Measurements from ENCODE around the gene BLNK. TPM values are rescaled to one million over a fixed set of nuclear protein-coding genes. Genes with fewer than 3 reads are reported as not detected.

The BLNK gene
- total RNA-seq, 1 donor from 2014 or later, result 7.1 TPM

DNA sequence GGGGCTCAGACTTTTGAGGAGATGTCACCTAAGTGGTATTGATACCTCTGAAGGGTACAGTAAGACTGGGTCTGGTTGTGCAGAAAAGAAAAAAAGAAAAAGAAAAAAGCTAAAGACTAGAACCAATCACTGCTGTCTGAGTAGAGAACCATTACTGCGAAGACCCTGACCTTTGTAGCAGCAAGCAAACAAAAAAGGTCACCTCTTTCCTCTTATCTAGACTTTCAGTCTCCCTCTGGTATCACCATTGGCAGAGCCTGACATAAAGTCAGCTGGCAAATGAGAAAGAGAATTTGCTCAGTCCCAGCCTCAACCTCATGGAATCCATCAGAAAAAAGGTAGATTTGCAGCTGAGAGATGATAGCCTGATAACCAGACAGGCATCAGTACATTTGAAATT, 30.2 kb upstream of the BLNK start:
- Mint-ChIP-seq H3K36me3 (no peaks in the 10 kb centered on the region), H3K4me1 (peaks cover 7% of the 10 kb centered on the region), H3K4me3 (no peak overlapping the region), H3K27me3 (ENCODE audit: low read depth) (no peaks in the 10 kb centered on the region), H3K9me3 (no peaks in the 10 kb centered on the region), H3K27ac (no peak overlapping the region)
- DNase-seq (ENCODE audit: low spot score in 2 of 2, unreplicated experiment in 2 of 2), result no peak
- TF ChIP-seq, protein P1, sequence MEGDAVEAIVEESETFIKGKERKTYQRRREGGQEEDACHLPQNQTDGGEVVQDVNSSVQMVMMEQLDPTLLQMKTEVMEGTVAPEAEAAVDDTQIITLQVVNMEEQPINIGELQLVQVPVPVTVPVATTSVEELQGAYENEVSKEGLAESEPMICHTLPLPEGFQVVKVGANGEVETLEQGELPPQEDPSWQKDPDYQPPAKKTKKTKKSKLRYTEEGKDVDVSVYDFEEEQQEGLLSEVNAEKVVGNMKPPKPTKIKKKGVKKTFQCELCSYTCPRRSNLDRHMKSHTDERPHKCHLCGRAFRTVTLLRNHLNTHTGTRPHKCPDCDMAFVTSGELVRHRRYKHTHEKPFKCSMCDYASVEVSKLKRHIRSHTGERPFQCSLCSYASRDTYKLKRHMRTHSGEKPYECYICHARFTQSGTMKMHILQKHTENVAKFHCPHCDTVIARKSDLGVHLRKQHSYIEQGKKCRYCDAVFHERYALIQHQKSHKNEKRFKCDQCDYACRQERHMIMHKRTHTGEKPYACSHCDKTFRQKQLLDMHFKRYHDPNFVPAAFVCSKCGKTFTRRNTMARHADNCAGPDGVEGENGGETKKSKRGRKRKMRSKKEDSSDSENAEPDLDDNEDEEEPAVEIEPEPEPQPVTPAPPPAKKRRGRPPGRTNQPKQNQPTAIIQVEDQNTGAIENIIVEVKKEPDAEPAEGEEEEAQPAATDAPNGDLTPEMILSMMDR (IDR thresholded peaks at IDR 0.05; ENCODE audit: unreplicated experiment), result no peak

DNA sequence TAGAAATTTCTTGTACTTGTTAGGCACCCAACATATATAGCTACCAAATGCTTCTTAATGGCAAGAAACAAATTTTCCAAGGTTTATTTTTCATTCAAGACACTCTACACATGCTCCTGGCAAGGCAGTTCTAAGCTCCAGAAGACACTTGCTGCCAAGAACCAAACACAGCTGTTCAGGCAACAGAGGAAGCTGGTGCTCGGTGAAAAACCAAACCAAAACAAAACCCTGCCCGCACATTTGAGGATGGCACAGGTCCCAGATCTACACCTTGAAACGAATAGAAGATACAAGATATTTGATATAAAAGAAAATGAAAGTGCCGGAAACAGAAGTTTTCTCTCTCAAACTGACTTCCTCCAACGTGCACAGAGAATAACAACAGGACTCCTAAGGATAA, 28.0 kb upstream of the BLNK start:
- Mint-ChIP-seq H3K9me3 (no peaks in the 10 kb centered on the region), H3K4me3 (no peak overlapping the region), H3K27ac (no peak overlapping the region), H3K4me1 (peaks cover 7% of the 10 kb centered on the region), H3K36me3 (no peaks in the 10 kb centered on the region), H3K27me3 (ENCODE audit: low read depth) (peaks cover 5% of the 10 kb centered on the region)
- no peak for DNase-seq (ENCODE audit: low spot score in 2 of 2, unreplicated experiment in 2 of 2)
- TF ChIP-seq, protein P1 (IDR thresholded peaks at IDR 0.05; ENCODE audit: unreplicated experiment), result no peak

GRCh38 chr10:96298362-96298761, 27.0 kb upstream of the BLNK start:
- TF ChIP-seq, protein P1 (IDR thresholded peaks at IDR 0.05; ENCODE audit: unreplicated experiment), result no peak
- Mint-ChIP-seq H3K36me3 (no peaks in the 10 kb centered on the region), H3K27ac (no peak overlapping the region), H3K27me3 (ENCODE audit: low read depth) (peaks cover 6% of the 10 kb centered on the region), H3K9me3 (no peaks in the 10 kb centered on the region), H3K4me1 (peaks cover 7% of the 10 kb centered on the region), H3K4me3 (no peak overlapping the region)
- DNase-seq (ENCODE audit: low spot score in 2 of 2, unreplicated experiment in 2 of 2), result no peak

DNA sequence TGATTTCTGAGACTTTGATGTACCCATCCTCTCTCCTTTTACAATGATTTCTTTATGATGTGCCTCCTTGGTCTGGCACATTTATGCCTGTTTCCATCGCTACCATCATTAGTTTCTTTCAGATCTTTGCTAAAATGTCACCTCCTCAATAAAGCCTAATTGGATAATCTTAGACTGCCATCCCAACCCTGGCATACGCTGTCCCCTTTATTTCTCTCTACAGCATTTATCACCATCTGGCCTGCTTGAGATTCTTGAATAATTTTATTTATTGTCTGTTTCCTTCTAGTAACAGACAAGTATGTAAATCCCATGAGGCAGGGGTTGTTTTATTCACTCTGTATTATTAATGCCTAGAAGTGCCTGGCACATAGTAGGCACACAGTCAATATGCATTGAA, 26.1 kb upstream of the BLNK start:
- H3K9me3 Mint-ChIP-seq, result no peaks in the 10 kb centered on the region
- H3K27me3 Mint-ChIP-seq (ENCODE audit: low read depth), result peaks cover 7% of the 10 kb centered on the region
- peaks cover 7% of the 10 kb centered on the region for H3K4me1 Mint-ChIP-seq
- DNase-seq (ENCODE audit: low spot score in 2 of 2, unreplicated experiment in 2 of 2), result no peak
- no peaks in the 10 kb centered on the region for H3K36me3 Mint-ChIP-seq
- H3K4me3 Mint-ChIP-seq, result no peak overlapping the region
- H3K27ac Mint-ChIP-seq, result no peak overlapping the region
- TF ChIP-seq, protein P1 (IDR thresholded peaks at IDR 0.05; ENCODE audit: unreplicated experiment), result no peak

- TF ChIP-seq, protein P1 (IDR thresholded peaks at IDR 0.05; ENCODE audit: unreplicated experiment), result no peak
- Mint-ChIP-seq H3K9me3 (no peaks in the 10 kb centered on the region), H3K27ac (no peak overlapping the region), H3K4me1 (peaks cover under 1% of the 10 kb centered on the region), H3K4me3 (no peak overlapping the region), H3K27me3 (ENCODE audit: low read depth) (peaks cover 7% of the 10 kb centered on the region), H3K36me3 (no peaks in the 10 kb centered on the region)
- DNase-seq (ENCODE audit: low spot score in 2 of 2, unreplicated experiment in 2 of 2), result no peak
These were observed 24.1 kb upstream of the BLNK start for GRCh38 chr10:96295475-96295874.
